K562 (cell line): Measurements from ENCODE around the gene SGPL1. TPM values are rescaled to one million over a fixed set of nuclear protein-coding genes. Genes with fewer than 3 reads are reported as not detected.

ENCODE experiments used
- ATAC-seq: fragments of 200-7000 bp; cut with Tn5 transposase; 3 replicates; pipeline ENCODE4 v1.9.1; 2020; ENCODE audit warnings: moderate library complexity
- BruUV-seq: library from RNA; stranded (reverse); fragments of 400-500 nt; replicated peaks from 2 replicates; lab custom pipeline; 2021; lab: Mats Ljungman, UMichigan
- CTCF ChIA-PET: fragments of 300-600 bp; formaldehyde crosslinking; extraction: SDS; loops from one replicate; lab custom pipeline; 2021; ENCODE audit warnings: low intra/inter-chr PET ratio; lab: Yijun Ruan, JAX
- POLR2A ChIA-PET: fragments of 300-600, 350-650 bp; sonication (Branson Sonifier 250); formaldehyde crosslinking; extraction: SDS; loops from one replicate; lab custom pipeline; 2021; ENCODE audit warnings: antibody characterized with exemption, inconsistent platforms; lab: Yijun Ruan, JAX
- DNase-seq, 4 experiments: peaks; one replicate each; pipeline versions ENCODE4 v3.0.0 to v3.0.0-alpha.2; 2011 to 2018; ENCODE audit warnings: low spot score in 3 of 4, mixed read lengths in 3 of 4; ENCODE audit errors: extremely low read depth in 1 of 4
- FAIRE-seq: peaks from 2 replicates; lab custom pipeline; 2011; peaks lifted over from hg19 to GRCh38; lab: Jason Lieb, UNC
- H2AFZ ChIP-seq: 2 replicates; pipeline ENCODE4 v1.6.0; 2011; ENCODE audit warnings: low read depth, low read length, control low read depth, inconsistent platforms
- H3K27ac ChIP-seq: fragments of 200-600 bp; 3 replicates; pipeline ENCODE4 v1.8.0; 2011; ENCODE audit warnings: low read depth, mild to moderate bottlenecking, control low read depth, inconsistent platforms, low read length, moderate library complexity, mixed read lengths; ENCODE audit errors: extremely low read depth
- H3K27me3 ChIP-seq, 2 experiments: fragments of 300-600 bp in 1 of 2; 2 replicates in 1 of 2; 3 replicates in 1 of 2; pipeline versions ENCODE4 v1.6.0 to v1.8.0; 2011; ENCODE audit warnings: inconsistent platforms in 2 of 2, low read length in 2 of 2, mild to moderate bottlenecking in 1 of 2, mixed read lengths in 1 of 2, moderate library complexity in 1 of 2; ENCODE audit not compliant: control insufficient read depth in 2 of 2, insufficient read depth in 2 of 2
- H3K36me3 ChIP-seq: fragments of 300-600 bp; 3 replicates; pipeline ENCODE4 v1.8.0; 2011; ENCODE audit warnings: mild to moderate bottlenecking, low read length, inconsistent platforms; ENCODE audit not compliant: control insufficient read depth, insufficient read depth
- H3K4me1 ChIP-seq, 2 experiments: fragments of 200-600 bp in 1 of 2; replicated peaks in 1 of 2; 2 replicates in 1 of 2; 3 replicates in 1 of 2; pipeline versions ENCODE4 v1.5.1 to v1.8.0; 2011; ENCODE audit warnings: inconsistent platforms in 2 of 2, low read length in 2 of 2, mild to moderate bottlenecking in 1 of 2, mixed read lengths in 1 of 2, moderate library complexity in 1 of 2; ENCODE audit not compliant: control insufficient read depth in 2 of 2, insufficient read depth in 2 of 2
- H3K4me2 ChIP-seq: 2 replicates; pipeline ENCODE4 v1.6.1; 2011; ENCODE audit warnings: low read length, control low read depth, inconsistent platforms, mixed read lengths; ENCODE audit not compliant: insufficient read depth
- H3K4me3 ChIP-seq: fragments of 200-600 bp; sonication (generic), shearing (Covaris generic); 2 replicates; pipeline ENCODE4 v1.5.1; 2016; ENCODE audit warnings: control low read depth, inconsistent platforms
- H3K79me2 ChIP-seq: fragments of 200-600 bp; 3 replicates; pipeline ENCODE4 v1.8.0; 2011; ENCODE audit warnings: low read length, inconsistent platforms; ENCODE audit not compliant: control insufficient read depth, insufficient read depth
- H3K9ac ChIP-seq, 2 experiments: 2 replicates each; pipeline versions ENCODE4 v1.6.0 to v1.6.1; 2011; ENCODE audit warnings: low read depth in 2 of 2, low read length in 2 of 2, control low read depth in 1 of 2, inconsistent platforms in 1 of 2, mild to moderate bottlenecking in 1 of 2, mixed read lengths in 1 of 2; ENCODE audit not compliant: insufficient read depth in 1 of 2
- H3K9me1 ChIP-seq: one replicate; pipeline ENCODE4 v1.6.0; 2011; ENCODE audit warnings: inconsistent platforms, mild to moderate bottlenecking, low read length, moderate library complexity; ENCODE audit not compliant: control insufficient read depth, insufficient read depth
- H3K9me3 ChIP-seq: replicated peaks from 2 replicates; pipeline ENCODE4 v1.5.1; 2011; ENCODE audit warnings: low read depth, low read length, inconsistent platforms; ENCODE audit not compliant: control insufficient read depth, insufficient read depth
- H4K20me1 ChIP-seq: replicated peaks from 2 replicates; pipeline ENCODE4 v1.6.1; 2011; ENCODE audit warnings: low read length, inconsistent platforms, mixed read lengths; ENCODE audit not compliant: control insufficient read depth, insufficient read depth
- HMG20B ChIP-seq: fragments of 250-450 bp; sonication (Bioruptor Pico); IDR thresholded peaks from 2 replicates; pipeline ENCODE4 v1.5.0; 2021; ENCODE audit warnings: mild to moderate bottlenecking
- MTF1 ChIP-seq: fragments of 250-450 bp; sonication (Bioruptor Pico); IDR thresholded peaks from 2 replicates; pipeline ENCODE4 v1.9.0; 2021; ENCODE audit warnings: moderate library complexity, mild to moderate bottlenecking, inconsistent platforms, borderline replicate concordance
- SIN3A ChIP-seq, 2 experiments: fragments of 150-350 bp in 1 of 2; IDR thresholded peaks; 2 replicates each; pipeline ENCODE4 v1.6.1; 2011 to 2016; ENCODE audit warnings: borderline replicate concordance in 2 of 2, low read depth in 2 of 2, low read length in 2 of 2, mild to moderate bottlenecking in 2 of 2, moderate library complexity in 2 of 2; ENCODE audit not compliant: control insufficient read depth in 1 of 2
- SIX5 ChIP-seq, 2 experiments: IDR thresholded peaks; 2 replicates each; pipeline ENCODE4 v1.6.1; 2011; ENCODE audit warnings: low read length in 2 of 2, borderline replicate concordance in 1 of 2, low read depth in 1 of 2, mild to moderate bottlenecking in 1 of 2, moderate library complexity in 1 of 2; ENCODE audit not compliant: insufficient read depth in 1 of 2
- SRSF3 ChIP-seq: fragments of 200-400 bp; formaldehyde crosslinking; IDR thresholded peaks from 2 replicates; pipeline ENCODE4 v1.6.1; 2016; ENCODE audit warnings: mild to moderate bottlenecking, low read length, moderate library complexity; ENCODE audit not compliant: insufficient read depth
- ZKSCAN1 ChIP-seq: fragments of 150-350 bp; IDR thresholded peaks from 2 replicates; pipeline ENCODE4 v1.6.1; 2016; ENCODE audit warnings: low read depth, low read length
- ZNF318 ChIP-seq, 2 experiments: fragments of 450-650 bp; IDR thresholded peaks; 2 replicates each; pipeline ENCODE4 v1.6.1; 2016; ENCODE audit warnings: mild to moderate bottlenecking in 2 of 2, borderline replicate concordance in 1 of 2, low read depth in 1 of 2, moderate library complexity in 1 of 2
- ZNF507 ChIP-seq: conservative IDR thresholded peaks from 2 replicates; pipeline ENCODE4 v1.6.1; 2017; ENCODE audit warnings: missing genetic modification characterization, missing compliant biosample characterization
- WGBS: fragments of 100-300 bp; shearing (Covaris generic); methylation state at CpG from one replicate; pipeline ENCODE4 v1.1.6; 2016; ENCODE audit warnings: low coverage, mixed read lengths; ENCODE audit not compliant: insufficient coverage; ENCODE audit errors: missing lambda C conversion rate; 5-methylcytosine and 5-hydroxymethylcytosine counted together
- in situ Hi-C: fragments of 300-500 bp; cut with MboI; formaldehyde crosslinking; loops from 4 replicates; pipeline ENCODE4 v1.15.0; 2018; ENCODE audit warnings: inconsistent platforms, mixed read lengths
- intact Hi-C: fragments of 100-400 bp; cut with micrococcal nuclease; formaldehyde crosslinking; loops from 2 replicates; pipeline ENCODE4 v1.14.2; 2022
- polyA plus RNA-seq, 8 experiments: library from polyadenylated mRNA; depleted of rRNA in 4 of 8; stranded (reverse) in 5 of 8; unstranded in 3 of 8; fragments of >200 nt; fragmentation: Nextera tagmentation in 2 of 8; fragmentation: Illumina TruSeq in 1 of 8; extraction: Ambion mirVana in 2 of 8; extraction: Trizol in 1 of 8; gene quantifications; 2 replicates each; pipeline versions ENCODE4 v1.2.1 to v1.2.3, GENCODE V29; 2011 to 2014; ENCODE audit warnings: inconsistent platforms in 1 of 8, missing spikeins in 1 of 8
- total RNA-seq, 7 experiments: library from RNA; depleted of rRNA in 6 of 7; stranded (reverse); fragments of >200 nt in 6 of 7; fragmentation: Illumina TruSeq in 2 of 7; extraction: Trizol in 2 of 7; gene quantifications; 2 replicates each; pipeline versions ENCODE4 v1.2.1 to v1.2.3, GENCODE V29; 2011 to 2021; ENCODE audit warnings: low replicate concordance in 1 of 7
- TF ChIP-seq, protein P1 (sequence below): fragments of 450-650 bp; IDR thresholded peaks from 2 replicates; pipeline ENCODE4 v1.6.1; 2016
- TF ChIP-seq, protein P2 (sequence below): fragments of 450-650 bp; IDR thresholded peaks from 2 replicates; pipeline ENCODE4 v1.6.1; 2016; ENCODE audit warnings: low read depth, mild to moderate bottlenecking, moderate library complexity

SGPL1 gene
- total and polyA plus RNA-seq, 9 of the 15 experiments (the other 6 are each of a cell fraction or from before 2014, with no cell fraction given): 6.0 to 18.0 (median 8.7) TPM

DNA sequence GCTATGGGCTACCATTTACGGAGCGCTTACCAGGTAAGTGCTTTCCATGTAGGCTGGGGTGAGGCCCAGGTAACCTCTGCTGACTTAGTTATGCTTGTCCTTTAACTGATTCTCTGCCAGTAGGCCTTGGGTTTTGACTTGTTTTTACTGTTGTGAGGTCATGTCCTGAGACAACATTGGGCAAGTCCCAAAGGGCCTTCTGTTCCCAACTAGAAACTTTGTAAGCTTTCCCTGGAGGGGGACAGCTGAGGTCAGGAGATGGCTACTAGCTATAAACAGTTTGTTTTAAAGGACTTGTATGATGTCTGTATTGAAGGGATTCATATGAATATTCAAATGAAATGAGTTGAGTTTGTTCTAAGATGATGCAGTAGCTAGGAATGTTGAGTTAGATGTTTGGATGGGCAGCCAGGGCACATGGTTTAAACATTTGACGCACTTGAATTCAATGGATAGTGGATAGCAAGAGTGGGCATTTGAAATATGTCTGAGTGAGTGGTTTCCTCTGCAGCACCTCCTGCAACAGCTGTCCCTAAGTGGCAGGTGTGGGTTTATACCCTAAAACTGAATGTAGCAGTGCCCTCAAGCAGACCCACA is 10.0 kb upstream of the SGPL1 start:
- WGBS: 12% methylated on average over 3 of the region's 3 CpGs
- Histone ChIP-seq H3K4me1 (no peaks in the 10 kb centered on the region), H3K9ac (no peak overlapping the region), H3K27me3 (peaks cover 0 to 3% of the 10 kb centered on the region in 2 experiments; a peak in 2 of 5 replicates), H2AFZ (no peak overlapping the region), H3K36me3 (no peaks in the 10 kb centered on the region), H3K9me1 (no peaks in the 10 kb centered on the region), H3K4me2 (no peak overlapping the region), H3K4me3 (no peak overlapping the region), H3K9me3 (no peaks in the 10 kb centered on the region), H3K27ac (no peak overlapping the region), H3K79me2 (no peaks in the 10 kb centered on the region), H4K20me1 (no peaks in the 10 kb centered on the region)
- no peak for ATAC-seq
- FAIRE-seq: no peak
- no TSS peak for BruUV-seq
- intact Hi-C loops: no loop called here
- POLR2A ChIA-PET: interaction anchor here (0.6 to 0.7 kb wide), 2 partner anchors 49 to 68 kb away, joined by 3 read pairs; no protein-coding TSS in a partner anchor
- no peak for DNase-seq
- CTCF ChIA-PET: no interaction called here
- in situ Hi-C loops: no loop called here
- TF ChIP-seq SIN3A (IDR thresholded peaks at IDR 0.05; ENCODE audit: borderline replicate concordance in 2 of 2, control insufficient read depth in 1 of 2, low read depth in 2 of 2, low read length in 2 of 2): no peak
- no peak for TF ChIP-seq ZNF318 (IDR thresholded peaks at IDR 0.05; ENCODE audit: borderline replicate concordance in 1 of 2, low read depth in 1 of 2)
- TF ChIP-seq SRSF3: no peak
- TF ChIP-seq HMG20B: no peak
- TF ChIP-seq ZKSCAN1: no peak
- no peak for TF ChIP-seq MTF1 (CRISPR knock-in tag)
- TF ChIP-seq, protein P1, sequence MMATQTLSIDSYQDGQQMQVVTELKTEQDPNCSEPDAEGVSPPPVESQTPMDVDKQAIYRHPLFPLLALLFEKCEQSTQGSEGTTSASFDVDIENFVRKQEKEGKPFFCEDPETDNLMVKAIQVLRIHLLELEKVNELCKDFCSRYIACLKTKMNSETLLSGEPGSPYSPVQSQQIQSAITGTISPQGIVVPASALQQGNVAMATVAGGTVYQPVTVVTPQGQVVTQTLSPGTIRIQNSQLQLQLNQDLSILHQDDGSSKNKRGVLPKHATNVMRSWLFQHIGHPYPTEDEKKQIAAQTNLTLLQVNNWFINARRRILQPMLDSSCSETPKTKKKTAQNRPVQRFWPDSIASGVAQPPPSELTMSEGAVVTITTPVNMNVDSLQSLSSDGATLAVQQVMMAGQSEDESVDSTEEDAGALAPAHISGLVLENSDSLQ: no peak
- TF ChIP-seq, protein P2, sequence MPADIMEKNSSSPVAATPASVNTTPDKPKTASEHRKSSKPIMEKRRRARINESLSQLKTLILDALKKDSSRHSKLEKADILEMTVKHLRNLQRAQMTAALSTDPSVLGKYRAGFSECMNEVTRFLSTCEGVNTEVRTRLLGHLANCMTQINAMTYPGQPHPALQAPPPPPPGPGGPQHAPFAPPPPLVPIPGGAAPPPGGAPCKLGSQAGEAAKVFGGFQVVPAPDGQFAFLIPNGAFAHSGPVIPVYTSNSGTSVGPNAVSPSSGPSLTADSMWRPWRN: no peak
- TF ChIP-seq SIX5 (IDR thresholded peaks at IDR 0.05; ENCODE audit: borderline replicate concordance in 1 of 2, insufficient read depth in 1 of 2, low read depth in 1 of 2, low read length in 2 of 2): no peak
- TF ChIP-seq ZNF507 (tag): no peak
